SK-N-SH treated with all-trans-retinoic acid at 6 μM for 48 hours (cell line): ENCODE results near the gene PTPRN2.

Experiments used
- ATAC-seq: fragments of 200-7000 bp; cut with Tn5 transposase; 3 replicates; pipeline ENCODE4 v1.9.1; 2020; ENCODE audit warnings: mild to moderate bottlenecking, moderate library complexity
- BACH2 ChIP-seq: fragments of 250-450 bp; sonication (Bioruptor Pico); IDR thresholded peaks from 2 replicates; pipeline ENCODE4 v1.9.0; 2021; ENCODE audit warnings: mild to moderate bottlenecking, borderline replicate concordance
- CREB5 ChIP-seq: fragments of 250-450 bp; sonication (Bioruptor Pico); IDR thresholded peaks from 2 replicates; pipeline ENCODE4 v1.5.1; 2020; ENCODE audit warnings: low read depth, mild to moderate bottlenecking, moderate library complexity
- CSDC2 ChIP-seq: fragments of 250-450 bp; sonication (Bioruptor Pico); IDR thresholded peaks from 2 replicates; pipeline ENCODE4 v1.5.0; 2020; ENCODE audit warnings: mild to moderate bottlenecking, moderate library complexity
- CSRNP3 ChIP-seq: fragments of 250-450 bp; sonication (Bioruptor Pico); IDR thresholded peaks from 2 replicates; pipeline ENCODE4 v1.5.1; 2021; ENCODE audit warnings: mild to moderate bottlenecking, moderate library complexity
- ESRRG ChIP-seq: fragments of 250-450 bp; sonication (Bioruptor Pico); IDR thresholded peaks from 2 replicates; pipeline ENCODE4 v1.6.1; 2021; ENCODE audit warnings: mild to moderate bottlenecking
- GLIS3 ChIP-seq: fragments of 250-450 bp; sonication (Bioruptor Pico); IDR thresholded peaks from 2 replicates; pipeline ENCODE4 v1.5.0; 2020; ENCODE audit warnings: mild to moderate bottlenecking, moderate library complexity
- ISL1 ChIP-seq: fragments of 250-450 bp; sonication (Bioruptor Pico); IDR thresholded peaks from 2 replicates; pipeline ENCODE4 v2.1.2; 2022; ENCODE audit warnings: mild to moderate bottlenecking, moderate library complexity
- OSR1 ChIP-seq: fragments of 250-450 bp; sonication (Bioruptor Pico); IDR thresholded peaks from 2 replicates; pipeline ENCODE4 v1.8.0; 2022; ENCODE audit warnings: moderate library complexity, mild to moderate bottlenecking, inconsistent platforms
- PPARA ChIP-seq: fragments of 250-450 bp; sonication (Bioruptor Pico); IDR thresholded peaks from 2 replicates; pipeline ENCODE4 v1.5.0; 2020; ENCODE audit warnings: mild to moderate bottlenecking, borderline replicate concordance
- RARB ChIP-seq: fragments of 250-450 bp; sonication (Bioruptor Pico); IDR thresholded peaks from 2 replicates; pipeline ENCODE4 v1.8.0; 2021; ENCODE audit warnings: mild to moderate bottlenecking, moderate library complexity
- SNAI2 ChIP-seq: fragments of 250-450 bp; sonication (Bioruptor Pico); IDR thresholded peaks from 2 replicates; pipeline ENCODE4 v1.5.0; 2020; ENCODE audit warnings: mild to moderate bottlenecking, moderate library complexity
- TCF4 ChIP-seq: fragments of 250-450 bp; sonication (Bioruptor Pico); IDR thresholded peaks from 2 replicates; pipeline ENCODE4 v1.8.0; 2021; ENCODE audit warnings: mild to moderate bottlenecking, moderate library complexity, borderline replicate concordance
- TOX ChIP-seq: fragments of 250-450 bp; sonication (Bioruptor Pico); IDR thresholded peaks from 2 replicates; pipeline ENCODE4 v1.8.0; 2021; ENCODE audit warnings: mild to moderate bottlenecking, moderate library complexity, borderline replicate concordance
- ZC3H10 ChIP-seq: fragments of 250-450 bp; sonication (Bioruptor Pico); IDR thresholded peaks from 2 replicates; pipeline ENCODE4 v1.5.1; 2021; ENCODE audit warnings: mild to moderate bottlenecking, moderate library complexity
- ZFP3 ChIP-seq: fragments of 250-450 bp; sonication (Bioruptor Pico); IDR thresholded peaks from 2 replicates; pipeline ENCODE4 v1.5.0; 2020; ENCODE audit warnings: mild to moderate bottlenecking, moderate library complexity
- ZFP30 ChIP-seq: fragments of 450-650 bp; formaldehyde crosslinking; IDR thresholded peaks from 2 replicates; pipeline ENCODE4 v1.5.0; 2022; ENCODE audit warnings: mild to moderate bottlenecking, moderate library complexity
- ZNF565 ChIP-seq: fragments of 450-650 bp; formaldehyde crosslinking; conservative IDR thresholded peaks from 2 replicates; pipeline ENCODE4 v1.5.0; 2020; ENCODE audit warnings: low read depth, mild to moderate bottlenecking, moderate library complexity
- ZNF70 ChIP-seq: fragments of 450-650 bp; formaldehyde crosslinking; IDR thresholded peaks from 2 replicates; pipeline ENCODE4 v1.5.0; 2020; ENCODE audit warnings: mild to moderate bottlenecking, moderate library complexity
- TF ChIP-seq, protein P1 (sequence below): fragments of 250-450 bp; sonication (Bioruptor Pico); IDR thresholded peaks from 2 replicates; pipeline ENCODE4 v1.8.0; 2020; ENCODE audit warnings: mild to moderate bottlenecking, moderate library complexity, borderline replicate concordance
- TF ChIP-seq, protein P2 (sequence below): fragments of 250-450 bp; sonication (Bioruptor Pico); IDR thresholded peaks from 2 replicates; pipeline ENCODE4 v1.5.0; 2020; ENCODE audit warnings: mild to moderate bottlenecking, moderate library complexity
- TF ChIP-seq, protein P3 (sequence below): fragments of 250-450 bp; sonication (Bioruptor Pico); IDR thresholded peaks from 2 replicates; pipeline ENCODE4 v1.8.0; 2021; ENCODE audit warnings: low read depth, mild to moderate bottlenecking, moderate library complexity, borderline replicate concordance

Gene PTPRN2

DNA sequence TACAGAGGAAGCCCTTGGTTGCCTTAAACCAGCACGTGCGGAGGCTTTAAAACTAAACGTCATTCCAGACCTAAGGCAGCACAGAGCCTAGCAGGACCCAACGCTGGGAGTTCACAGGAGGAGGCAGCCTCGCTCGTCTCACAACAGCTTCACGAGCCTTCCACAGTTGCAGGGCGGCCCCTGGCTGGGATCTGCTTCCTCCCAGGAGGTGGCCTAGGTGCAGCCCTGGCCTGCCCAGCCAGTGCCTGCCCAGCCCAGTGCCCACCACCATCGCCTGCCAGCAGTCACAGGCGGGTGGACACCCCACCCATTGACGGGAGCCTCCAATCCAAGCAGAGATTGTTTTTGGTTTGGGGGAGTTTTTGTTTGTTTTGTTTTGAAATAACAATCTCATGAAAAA is 96.5 kb downstream of the PTPRN2 start:
- TF ChIP-seq GLIS3 (CRISPR knock-in tag) = no peak
- no peak for TF ChIP-seq ESRRG (CRISPR knock-in tag)
- TF ChIP-seq BACH2 (CRISPR knock-in tag) = no peak
- no peak for TF ChIP-seq CSDC2 (CRISPR knock-in tag)
- no peak for TF ChIP-seq ZNF565 (CRISPR knock-in tag)
- TF ChIP-seq ZFP30 = no peak
- TF ChIP-seq, protein P1, sequence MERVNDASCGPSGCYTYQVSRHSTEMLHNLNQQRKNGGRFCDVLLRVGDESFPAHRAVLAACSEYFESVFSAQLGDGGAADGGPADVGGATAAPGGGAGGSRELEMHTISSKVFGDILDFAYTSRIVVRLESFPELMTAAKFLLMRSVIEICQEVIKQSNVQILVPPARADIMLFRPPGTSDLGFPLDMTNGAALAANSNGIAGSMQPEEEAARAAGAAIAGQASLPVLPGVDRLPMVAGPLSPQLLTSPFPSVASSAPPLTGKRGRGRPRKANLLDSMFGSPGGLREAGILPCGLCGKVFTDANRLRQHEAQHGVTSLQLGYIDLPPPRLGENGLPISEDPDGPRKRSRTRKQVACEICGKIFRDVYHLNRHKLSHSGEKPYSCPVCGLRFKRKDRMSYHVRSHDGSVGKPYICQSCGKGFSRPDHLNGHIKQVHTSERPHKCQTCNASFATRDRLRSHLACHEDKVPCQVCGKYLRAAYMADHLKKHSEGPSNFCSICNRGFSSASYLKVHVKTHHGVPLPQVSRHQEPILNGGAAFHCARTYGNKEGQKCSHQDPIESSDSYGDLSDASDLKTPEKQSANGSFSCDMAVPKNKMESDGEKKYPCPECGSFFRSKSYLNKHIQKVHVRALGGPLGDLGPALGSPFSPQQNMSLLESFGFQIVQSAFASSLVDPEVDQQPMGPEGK (CRISPR knock-in tag) = no peak
- TF ChIP-seq CSRNP3 (CRISPR knock-in tag) = no peak
- TF ChIP-seq RARB (CRISPR knock-in tag) = no peak
- TF ChIP-seq TOX (CRISPR knock-in tag) = no peak
- no peak for TF ChIP-seq ZFP3 (CRISPR knock-in tag)
- TF ChIP-seq OSR1 (CRISPR knock-in tag) = no peak
- TF ChIP-seq TCF4 = no peak
- no peak for ATAC-seq

DNA sequence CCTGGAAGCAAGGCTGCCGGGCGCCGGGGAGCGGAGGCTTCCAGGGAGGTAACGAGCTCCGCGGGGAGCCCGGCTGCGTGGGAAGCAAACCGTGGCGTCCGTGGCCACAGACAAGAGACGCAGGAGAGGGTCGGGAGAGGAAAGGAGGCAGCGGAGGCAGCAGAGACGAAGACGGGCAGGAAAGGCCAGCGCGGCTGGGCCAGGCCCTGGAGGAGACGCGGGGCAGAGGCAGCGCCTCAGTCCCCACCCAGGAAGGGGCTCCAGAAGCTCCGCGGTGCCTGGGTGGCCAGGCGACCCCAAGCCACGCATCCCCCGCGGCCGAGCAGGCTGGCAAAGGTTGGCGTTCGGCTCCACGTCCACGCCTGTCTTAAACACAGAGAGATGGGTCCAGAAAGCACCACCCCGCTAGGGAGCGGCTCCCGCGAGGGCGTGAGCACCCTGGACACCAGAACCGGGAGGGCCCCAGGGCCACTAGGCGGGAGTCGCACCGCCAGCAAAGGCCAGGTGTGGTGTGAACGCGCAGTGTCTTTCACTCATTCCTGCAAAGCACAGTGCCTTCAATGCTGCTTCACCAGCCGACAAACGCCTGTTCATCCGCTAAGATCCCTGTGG is 97.3 kb downstream of the PTPRN2 start:
- ATAC-seq = no peak
- TF ChIP-seq CREB5 (CRISPR knock-in tag) = no peak
- no peak for TF ChIP-seq ESRRG (CRISPR knock-in tag)
- TF ChIP-seq ZFP30 = no peak
- TF ChIP-seq ZC3H10 (CRISPR knock-in tag) = no peak
- no peak for TF ChIP-seq ZNF565 (CRISPR knock-in tag)
- TF ChIP-seq PPARA (CRISPR knock-in tag) = no peak
- TF ChIP-seq ISL1 (CRISPR knock-in tag) = no peak
- no peak for TF ChIP-seq TOX (CRISPR knock-in tag)
- no peak for TF ChIP-seq RARB (CRISPR knock-in tag)
- TF ChIP-seq CSRNP3 (CRISPR knock-in tag) = no peak
- TF ChIP-seq ZNF70 (CRISPR knock-in tag) = no peak
- TF ChIP-seq BACH2 (CRISPR knock-in tag) = no peak
- TF ChIP-seq OSR1 (CRISPR knock-in tag) = no peak
- TF ChIP-seq, protein P2, sequence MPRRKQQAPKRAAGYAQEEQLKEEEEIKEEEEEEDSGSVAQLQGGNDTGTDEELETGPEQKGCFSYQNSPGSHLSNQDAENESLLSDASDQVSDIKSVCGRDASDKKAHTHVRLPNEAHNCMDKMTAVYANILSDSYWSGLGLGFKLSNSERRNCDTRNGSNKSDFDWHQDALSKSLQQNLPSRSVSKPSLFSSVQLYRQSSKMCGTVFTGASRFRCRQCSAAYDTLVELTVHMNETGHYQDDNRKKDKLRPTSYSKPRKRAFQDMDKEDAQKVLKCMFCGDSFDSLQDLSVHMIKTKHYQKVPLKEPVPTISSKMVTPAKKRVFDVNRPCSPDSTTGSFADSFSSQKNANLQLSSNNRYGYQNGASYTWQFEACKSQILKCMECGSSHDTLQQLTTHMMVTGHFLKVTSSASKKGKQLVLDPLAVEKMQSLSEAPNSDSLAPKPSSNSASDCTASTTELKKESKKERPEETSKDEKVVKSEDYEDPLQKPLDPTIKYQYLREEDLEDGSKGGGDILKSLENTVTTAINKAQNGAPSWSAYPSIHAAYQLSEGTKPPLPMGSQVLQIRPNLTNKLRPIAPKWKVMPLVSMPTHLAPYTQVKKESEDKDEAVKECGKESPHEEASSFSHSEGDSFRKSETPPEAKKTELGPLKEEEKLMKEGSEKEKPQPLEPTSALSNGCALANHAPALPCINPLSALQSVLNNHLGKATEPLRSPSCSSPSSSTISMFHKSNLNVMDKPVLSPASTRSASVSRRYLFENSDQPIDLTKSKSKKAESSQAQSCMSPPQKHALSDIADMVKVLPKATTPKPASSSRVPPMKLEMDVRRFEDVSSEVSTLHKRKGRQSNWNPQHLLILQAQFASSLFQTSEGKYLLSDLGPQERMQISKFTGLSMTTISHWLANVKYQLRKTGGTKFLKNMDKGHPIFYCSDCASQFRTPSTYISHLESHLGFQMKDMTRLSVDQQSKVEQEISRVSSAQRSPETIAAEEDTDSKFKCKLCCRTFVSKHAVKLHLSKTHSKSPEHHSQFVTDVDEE (CRISPR knock-in tag) = no peak
- TF ChIP-seq SNAI2 = no peak
- TF ChIP-seq, protein P3, sequence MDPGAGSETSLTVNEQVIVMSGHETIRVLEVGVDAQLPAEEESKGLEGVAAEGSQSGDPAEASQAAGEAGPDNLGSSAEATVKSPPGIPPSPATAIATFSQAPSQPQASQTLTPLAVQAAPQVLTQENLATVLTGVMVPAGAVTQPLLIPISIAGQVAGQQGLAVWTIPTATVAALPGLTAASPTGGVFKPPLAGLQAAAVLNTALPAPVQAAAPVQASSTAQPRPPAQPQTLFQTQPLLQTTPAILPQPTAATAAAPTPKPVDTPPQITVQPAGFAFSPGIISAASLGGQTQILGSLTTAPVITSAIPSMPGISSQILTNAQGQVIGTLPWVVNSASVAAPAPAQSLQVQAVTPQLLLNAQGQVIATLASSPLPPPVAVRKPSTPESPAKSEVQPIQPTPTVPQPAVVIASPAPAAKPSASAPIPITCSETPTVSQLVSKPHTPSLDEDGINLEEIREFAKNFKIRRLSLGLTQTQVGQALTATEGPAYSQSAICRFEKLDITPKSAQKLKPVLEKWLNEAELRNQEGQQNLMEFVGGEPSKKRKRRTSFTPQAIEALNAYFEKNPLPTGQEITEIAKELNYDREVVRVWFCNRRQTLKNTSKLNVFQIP = no peak
- TF ChIP-seq TCF4 = no peak
